ENCODE results near the gene CEMP1.

Gene CEMP1

DNA sequence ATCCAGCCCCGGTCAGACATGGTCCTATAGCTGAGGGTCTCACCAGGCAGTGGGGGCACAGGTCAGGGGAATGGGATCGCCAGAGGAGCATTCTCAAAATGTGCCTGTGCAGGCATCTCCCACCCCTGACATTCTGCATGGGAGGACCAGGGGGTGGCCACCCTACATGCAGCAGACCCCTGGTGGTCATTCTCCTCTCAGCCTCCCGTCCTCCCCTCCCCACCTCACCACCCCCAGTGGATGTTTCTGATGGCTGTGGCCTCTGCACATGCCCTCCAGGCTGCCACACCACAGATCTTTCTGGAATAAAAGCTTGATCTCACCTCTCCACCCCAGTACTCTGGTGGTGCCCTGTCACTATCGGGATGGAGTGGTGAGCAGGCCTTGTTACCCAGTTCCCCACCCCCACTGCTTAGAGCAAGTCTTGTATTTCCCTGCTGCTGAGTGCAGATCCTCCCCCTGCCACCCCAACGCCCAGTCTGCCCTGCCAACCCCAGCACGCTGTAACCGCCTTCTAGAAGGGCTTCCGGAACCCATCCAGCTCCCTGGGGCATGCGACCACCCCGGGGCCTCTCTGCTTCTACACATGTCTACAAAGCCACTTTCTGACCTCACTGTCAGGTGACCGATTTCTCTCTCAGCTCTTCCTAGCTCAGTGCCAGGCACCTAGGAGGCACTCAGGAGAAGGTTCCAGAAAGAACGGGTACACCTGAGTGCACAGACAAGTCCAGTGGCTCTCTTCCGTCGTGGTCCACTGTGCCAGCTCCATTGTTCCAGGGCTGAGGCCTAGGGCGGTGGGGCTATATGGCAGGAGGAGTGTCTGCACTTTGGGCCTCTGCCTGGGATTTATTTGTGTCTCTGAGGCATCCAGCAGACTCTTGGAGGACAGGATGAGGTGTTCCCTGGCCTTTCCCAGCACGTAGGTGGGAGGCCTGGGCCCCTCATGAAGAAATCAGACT lies 47.0 kb downstream of the CEMP1 start:
- no peak for DNase-seq (ENCODE audit: low spot score)

DNA sequence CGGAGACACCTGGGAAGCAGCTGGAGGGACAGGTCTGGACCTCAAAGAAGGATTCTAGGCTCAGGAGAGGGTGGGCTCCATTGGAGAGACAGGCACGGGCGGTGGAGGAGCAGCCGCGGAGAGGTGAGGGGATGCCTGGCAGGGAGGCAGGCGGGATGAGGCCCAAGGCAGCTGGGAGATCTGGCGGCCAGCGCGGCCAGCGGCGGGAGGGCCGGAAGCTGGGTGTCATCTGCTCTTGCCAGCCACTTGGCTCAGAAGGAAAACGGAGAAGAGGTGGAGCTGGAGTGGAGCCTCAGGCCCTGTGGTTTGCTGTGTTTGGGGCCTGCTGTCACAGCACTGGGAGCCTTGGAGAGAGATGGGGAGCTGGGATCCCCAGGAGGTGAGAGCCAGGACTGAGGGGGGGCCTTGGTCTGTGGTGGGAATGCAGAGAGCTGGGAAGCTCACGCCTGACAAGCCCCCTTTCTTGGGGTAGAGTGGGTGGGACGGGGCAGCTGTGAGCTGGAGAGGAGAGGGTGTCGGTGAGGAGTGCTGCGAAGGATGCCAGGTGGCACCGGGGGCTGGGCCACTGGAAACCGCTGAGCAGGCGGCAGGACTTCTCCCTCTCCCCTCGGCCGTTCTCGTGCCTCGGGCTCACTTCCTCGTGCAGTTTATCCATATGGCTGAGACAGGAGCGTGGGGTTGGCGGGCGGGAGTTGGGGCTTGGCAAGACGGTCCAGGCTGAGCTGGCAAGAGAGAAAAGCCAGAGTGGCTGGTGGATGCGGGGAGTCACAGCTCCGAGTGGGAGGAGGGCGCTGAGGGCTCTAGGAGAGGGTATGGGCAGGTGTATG lies 48.3 kb downstream of the CEMP1 start:
- no peak for DNase-seq (ENCODE audit: low spot score)

DNA sequence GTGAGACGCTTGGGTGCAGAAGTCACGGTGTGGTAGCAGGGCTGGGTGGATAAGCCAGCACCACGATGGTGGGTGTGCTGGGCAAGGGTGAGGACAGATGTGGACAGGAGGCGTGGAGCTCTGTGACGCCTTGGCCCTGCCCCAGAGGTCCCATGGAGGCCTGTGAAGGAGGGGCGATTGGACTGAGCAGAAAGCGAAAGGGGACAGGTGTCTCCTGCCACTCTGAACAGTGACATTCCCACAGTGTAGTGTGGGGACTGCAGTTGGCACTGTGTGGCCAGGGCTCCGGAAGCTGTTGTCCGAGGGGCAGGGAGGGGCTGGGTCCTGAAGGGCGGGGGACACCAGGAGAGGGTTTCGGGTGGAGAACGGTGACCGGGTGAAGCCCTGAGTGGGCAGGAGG lies 49.0 kb downstream of the CEMP1 start:
- no peak for DNase-seq (ENCODE audit: low spot score)

DNA sequence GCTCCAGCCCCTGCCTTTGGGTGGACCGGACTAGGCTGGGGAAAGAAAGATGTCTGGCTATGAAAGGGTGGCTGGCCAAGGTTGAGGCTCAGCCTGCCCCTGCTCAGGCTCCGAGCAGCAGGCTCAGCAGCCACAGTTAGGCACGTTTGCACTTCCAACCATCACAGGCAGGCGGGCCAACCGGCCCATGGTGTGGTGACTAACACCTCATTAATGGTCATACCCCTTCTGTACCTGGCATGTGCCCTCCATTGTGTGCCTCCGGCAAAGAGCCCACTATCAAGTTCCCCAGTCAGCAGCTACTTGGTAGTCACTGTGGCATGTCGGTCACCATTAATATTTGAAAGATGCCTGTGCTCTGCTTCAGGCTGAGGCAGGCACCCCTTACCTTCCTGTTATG lies 49.5 kb downstream of the CEMP1 start:
- DNase-seq (ENCODE audit: low spot score): no peak

DNA sequence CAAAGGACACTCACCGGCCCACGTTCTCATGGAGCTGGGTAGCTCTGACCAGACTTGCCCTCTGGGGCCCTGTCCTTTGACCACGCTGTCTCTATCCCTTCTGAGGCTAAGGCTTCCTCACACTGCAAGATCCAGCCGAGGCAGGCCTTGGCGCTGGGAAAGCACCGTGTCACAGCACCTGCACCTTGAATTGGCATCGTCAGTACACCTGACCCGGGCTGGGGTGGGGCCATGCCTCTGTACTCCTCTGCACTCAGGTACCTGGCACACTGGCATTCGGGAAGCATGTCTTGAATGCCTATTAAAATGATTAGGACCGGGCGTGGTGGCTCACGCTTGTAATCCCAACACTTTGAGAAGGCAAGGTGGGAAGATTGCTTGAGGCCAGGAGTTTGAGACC lies 50.3 kb downstream of the CEMP1 start:
- DNase-seq (ENCODE audit: low spot score): no peak
